ENCODE data around the gene ATRIP.
"Not testable (repeated sequence)": the region's sequence is repeated elsewhere in the genome, so short reads cannot be mapped to it uniquely, and the experiment has no call there.

DNA sequence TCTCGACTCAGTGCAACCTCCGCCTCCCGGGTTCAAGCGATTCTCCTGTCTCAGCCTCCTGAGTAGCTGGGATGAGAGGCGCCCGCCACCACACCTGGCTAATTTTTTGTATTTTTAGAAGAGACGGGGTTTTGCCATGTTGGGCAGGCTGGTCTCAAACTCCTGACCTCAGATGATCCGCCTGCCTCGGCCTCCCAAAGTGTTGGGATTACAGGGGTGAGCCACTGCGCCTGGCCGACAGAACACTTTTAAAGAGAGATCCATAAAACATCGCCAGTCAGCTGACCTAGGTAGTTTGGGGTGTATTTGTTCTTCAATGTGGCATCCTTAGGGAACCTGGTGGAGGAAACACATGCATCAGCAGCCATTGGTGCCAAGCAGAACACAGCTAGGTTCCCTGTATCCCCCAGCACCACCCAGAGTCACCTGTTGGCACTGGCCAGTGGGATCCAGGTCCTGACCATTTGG, 45.1 kb upstream of the ATRIP start:
- TF ChIP-seq, protein P1, sequence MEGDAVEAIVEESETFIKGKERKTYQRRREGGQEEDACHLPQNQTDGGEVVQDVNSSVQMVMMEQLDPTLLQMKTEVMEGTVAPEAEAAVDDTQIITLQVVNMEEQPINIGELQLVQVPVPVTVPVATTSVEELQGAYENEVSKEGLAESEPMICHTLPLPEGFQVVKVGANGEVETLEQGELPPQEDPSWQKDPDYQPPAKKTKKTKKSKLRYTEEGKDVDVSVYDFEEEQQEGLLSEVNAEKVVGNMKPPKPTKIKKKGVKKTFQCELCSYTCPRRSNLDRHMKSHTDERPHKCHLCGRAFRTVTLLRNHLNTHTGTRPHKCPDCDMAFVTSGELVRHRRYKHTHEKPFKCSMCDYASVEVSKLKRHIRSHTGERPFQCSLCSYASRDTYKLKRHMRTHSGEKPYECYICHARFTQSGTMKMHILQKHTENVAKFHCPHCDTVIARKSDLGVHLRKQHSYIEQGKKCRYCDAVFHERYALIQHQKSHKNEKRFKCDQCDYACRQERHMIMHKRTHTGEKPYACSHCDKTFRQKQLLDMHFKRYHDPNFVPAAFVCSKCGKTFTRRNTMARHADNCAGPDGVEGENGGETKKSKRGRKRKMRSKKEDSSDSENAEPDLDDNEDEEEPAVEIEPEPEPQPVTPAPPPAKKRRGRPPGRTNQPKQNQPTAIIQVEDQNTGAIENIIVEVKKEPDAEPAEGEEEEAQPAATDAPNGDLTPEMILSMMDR (IDR thresholded peaks at IDR 0.05; ENCODE audit: low read depth, low read length, missing input control) = not testable (repeated sequence)
- not testable (repeated sequence) for TF ChIP-seq RAD21 (IDR thresholded peaks at IDR 0.05); GABPA (IDR thresholded peaks at IDR 0.05 in 1 of 2, conservative IDR thresholded peaks at IDR 0.05 in 1 of 2); NR2F2 (IDR thresholded peaks at IDR 0.05); YY1 (IDR thresholded peaks at IDR 0.05); SP1 (IDR thresholded peaks at IDR 0.05)

Data from liver (tissue), 3 donors.